GM10847 (cell line): ENCODE measurements around the gene EIF2B4.

Experiments used
- POLR2A ChIP-seq: IDR thresholded peaks from 2 replicates; pipeline ENCODE4 v1.6.1; 2011; ENCODE audit not compliant: insufficient read length; ENCODE audit errors: extremely low read depth

EIF2B4 gene

GRCh38 chr2:27369471-27370025, 590 bp downstream of the EIF2B4 start:
- no peak for TF ChIP-seq POLR2A

- TF ChIP-seq POLR2A = no peak
Measured at GRCh38 chr2:27363933-27364332, 6.2 kb downstream of the EIF2B4 start.

GRCh38 chr2:27362678-27363420, 7.3 kb downstream of the EIF2B4 start:
- TF ChIP-seq POLR2A = no peak

GRCh38 chr2:27356382-27357181, 13.6 kb downstream of the EIF2B4 start, which contains the start of gene GTF3C2:
GTF3C2 (minus strand) TSS chr2:27356764; CDS start chr2:27343554, 13,210 bp downstream.
- TF ChIP-seq POLR2A = peak; percentile 62

- no peak for TF ChIP-seq POLR2A
Measured at GRCh38 chr2:27356056-27356381, 14.1 kb downstream of the EIF2B4 start.

GRCh38 chr2:27354597-27354927, 15.6 kb downstream of the EIF2B4 start:
- TF ChIP-seq POLR2A = no peak

GRCh38 chr2:27353762-27354596, 16.2 kb downstream of the EIF2B4 start:
- no peak for TF ChIP-seq POLR2A

- TF ChIP-seq POLR2A = no peak
Measured at GRCh38 chr2:27351802-27352598, 18.1 kb downstream of the EIF2B4 start.

GRCh38 chr2:27350106-27350693, 19.9 kb downstream of the EIF2B4 start:
- TF ChIP-seq POLR2A = no peak

GRCh38 chr2:27347641-27348040, 22.5 kb downstream of the EIF2B4 start:
- TF ChIP-seq POLR2A = no peak

GRCh38 chr2:27336173-27336572, 34.0 kb downstream of the EIF2B4 start:
- TF ChIP-seq POLR2A = no peak

GRCh38 chr2:27335311-27335710, 34.8 kb downstream of the EIF2B4 start:
- no peak for TF ChIP-seq POLR2A

GRCh38 chr2:27324720-27325119, 45.4 kb downstream of the EIF2B4 start:
- no peak for TF ChIP-seq POLR2A

- TF ChIP-seq POLR2A = no peak
Measured at GRCh38 chr2:27323596-27324285, 46.4 kb downstream of the EIF2B4 start.
